GDM1 (cell line): Measurements from ENCODE around the gene LRRC14B.
"Not testable (repeated sequence)": the region's sequence is repeated elsewhere in the genome, so short reads cannot be mapped to it uniquely, and the experiment has no call there.

ENCODE experiments used
- DNase-seq: peaks from one replicate; lab custom pipeline; 2025; lab: John Stamatoyannopoulos, UW

The LRRC14B gene

GRCh38 chr5:160921-161802, 30.1 kb upstream of the LRRC14B start:
- no peak for DNase-seq

- DNase-seq: no peak
Observed at GRCh38 chr5:161803-162110, 29.5 kb upstream of the LRRC14B start.

- DNase-seq: no peak
Observed at GRCh38 chr5:162190-162564, 29.1 kb upstream of the LRRC14B start.

GRCh38 chr5:162565-163337, 28.5 kb upstream of the LRRC14B start:
- DNase-seq: no peak

- no peak for DNase-seq
Observed at GRCh38 chr5:163338-163620, 28.0 kb upstream of the LRRC14B start.

- no peak for DNase-seq
Observed at GRCh38 chr5:163841-164240, 27.5 kb upstream of the LRRC14B start.

- no peak for DNase-seq
Observed at GRCh38 chr5:164244-164643, 27.1 kb upstream of the LRRC14B start.

GRCh38 chr5:164783-165182, 26.5 kb upstream of the LRRC14B start:
- DNase-seq: not testable (repeated sequence)

- DNase-seq: no peak
Observed at GRCh38 chr5:166441-167372, 24.6 kb upstream of the LRRC14B start.

- no peak for DNase-seq
Observed at GRCh38 chr5:167511-167910, 23.8 kb upstream of the LRRC14B start.

GRCh38 chr5:167982-168660, 23.2 kb upstream of the LRRC14B start:
- DNase-seq: no peak

GRCh38 chr5:169071-169727, 22.1 kb upstream of the LRRC14B start:
- DNase-seq: no peak

GRCh38 chr5:169728-170094, 21.6 kb upstream of the LRRC14B start:
- DNase-seq: no peak

GRCh38 chr5:170971-171800, 20.1 kb upstream of the LRRC14B start:
- DNase-seq: no peak

- no peak for DNase-seq
Observed at GRCh38 chr5:171801-172331, 19.4 kb upstream of the LRRC14B start.

- no peak for DNase-seq
Observed at GRCh38 chr5:172421-172820, 18.9 kb upstream of the LRRC14B start.

GRCh38 chr5:172841-173251, 18.4 kb upstream of the LRRC14B start:
- no peak for DNase-seq

- no peak for DNase-seq
Observed at GRCh38 chr5:173392-174290, 17.7 kb upstream of the LRRC14B start.

- DNase-seq: no peak
Observed at GRCh38 chr5:174291-174600, 17.0 kb upstream of the LRRC14B start.
